Hematopoietic multipotent progenitor cell treated with erythropoietin and hydrocortisone succinate and interleukin-3 and kit ligand, for 15 days (in vitro differentiated cells): ENCODE data around the gene DNAH7.

ENCODE experiments used
- DNase-seq: peaks from one replicate; pipeline ENCODE4 v3.0.0-alpha.2; 2015; ENCODE audit warnings: low spot score

DNAH7 gene

GRCh38 chr2:195863121-195863520, 205.5 kb downstream of the DNAH7 start:
- DNase-seq = no peak

- DNase-seq = no peak
Observed at GRCh38 chr2:195861821-195862220, 206.8 kb downstream of the DNAH7 start.

GRCh38 chr2:195859513-195859912, 209.1 kb downstream of the DNAH7 start:
- no peak for DNase-seq

DNA sequence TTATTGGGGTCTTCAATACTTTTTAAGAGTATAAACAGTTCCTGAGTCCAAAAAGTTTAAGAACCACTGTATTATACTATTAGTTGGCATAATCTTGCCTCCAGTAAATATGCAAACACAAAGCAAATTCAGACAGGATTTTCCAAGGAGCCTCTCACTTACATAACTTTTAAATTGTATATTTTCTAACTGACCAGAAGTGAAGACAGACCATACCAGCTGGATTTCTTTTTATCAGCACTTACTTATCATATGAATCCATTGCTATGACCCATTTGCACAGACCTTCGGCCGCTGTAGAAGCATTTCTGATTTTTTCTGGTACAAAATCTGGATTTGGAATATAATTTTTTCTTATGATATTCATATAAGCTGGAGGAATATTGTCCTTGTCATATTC, 211.5 kb downstream of the DNAH7 start:
- DNase-seq = no peak

DNA sequence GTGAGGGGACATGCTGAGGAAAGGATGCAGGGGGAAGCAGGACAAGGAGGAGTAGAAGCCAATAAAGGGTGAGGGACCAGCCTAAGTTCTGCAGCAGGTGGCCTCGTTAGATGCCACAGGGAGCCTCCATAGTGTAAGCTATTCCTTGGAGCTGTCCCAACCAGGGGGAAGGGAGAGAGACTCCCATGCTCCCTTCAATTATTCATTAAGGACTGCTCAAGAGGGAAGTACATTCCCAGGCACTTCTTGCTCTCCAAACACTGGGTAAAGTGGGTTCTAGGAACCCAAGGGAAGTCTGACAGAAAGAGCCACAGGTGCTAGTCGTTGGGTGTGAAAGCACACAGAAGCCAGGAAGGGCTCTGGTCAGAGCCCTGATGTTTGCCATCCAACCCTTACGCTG, 217.9 kb downstream of the DNAH7 start:
- no peak for DNase-seq

GRCh38 chr2:195848119-195848899, 220.3 kb downstream of the DNAH7 start:
- peak; percentile 8 for DNase-seq

- DNase-seq = no peak
Observed at GRCh38 chr2:195842932-195843331, 225.7 kb downstream of the DNAH7 start.

- no peak for DNase-seq
Observed at GRCh38 chr2:195838002-195838401, 230.6 kb downstream of the DNAH7 start.

- no peak for DNase-seq
Observed at GRCh38 chr2:195836002-195836401, 232.6 kb downstream of the DNAH7 start.

DNA sequence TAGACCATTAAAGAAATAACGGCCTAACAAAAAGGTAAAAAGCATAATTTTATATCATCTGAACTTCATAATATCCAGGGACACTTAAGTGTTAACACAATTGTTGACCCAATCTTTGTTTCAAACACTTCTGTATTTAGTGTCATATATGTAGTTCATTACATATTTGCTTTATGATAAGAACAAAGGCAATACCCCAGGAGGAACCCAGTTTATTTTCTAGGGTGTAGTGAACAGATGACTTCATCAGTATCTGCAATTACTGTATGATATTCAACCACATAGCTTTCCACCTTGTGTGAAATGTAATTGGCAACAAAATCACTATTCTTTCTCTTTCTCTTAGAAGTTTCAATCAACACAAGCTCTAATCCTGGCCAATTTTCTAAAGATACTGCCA, 233.8 kb downstream of the DNAH7 start:
- DNase-seq = no peak

DNA sequence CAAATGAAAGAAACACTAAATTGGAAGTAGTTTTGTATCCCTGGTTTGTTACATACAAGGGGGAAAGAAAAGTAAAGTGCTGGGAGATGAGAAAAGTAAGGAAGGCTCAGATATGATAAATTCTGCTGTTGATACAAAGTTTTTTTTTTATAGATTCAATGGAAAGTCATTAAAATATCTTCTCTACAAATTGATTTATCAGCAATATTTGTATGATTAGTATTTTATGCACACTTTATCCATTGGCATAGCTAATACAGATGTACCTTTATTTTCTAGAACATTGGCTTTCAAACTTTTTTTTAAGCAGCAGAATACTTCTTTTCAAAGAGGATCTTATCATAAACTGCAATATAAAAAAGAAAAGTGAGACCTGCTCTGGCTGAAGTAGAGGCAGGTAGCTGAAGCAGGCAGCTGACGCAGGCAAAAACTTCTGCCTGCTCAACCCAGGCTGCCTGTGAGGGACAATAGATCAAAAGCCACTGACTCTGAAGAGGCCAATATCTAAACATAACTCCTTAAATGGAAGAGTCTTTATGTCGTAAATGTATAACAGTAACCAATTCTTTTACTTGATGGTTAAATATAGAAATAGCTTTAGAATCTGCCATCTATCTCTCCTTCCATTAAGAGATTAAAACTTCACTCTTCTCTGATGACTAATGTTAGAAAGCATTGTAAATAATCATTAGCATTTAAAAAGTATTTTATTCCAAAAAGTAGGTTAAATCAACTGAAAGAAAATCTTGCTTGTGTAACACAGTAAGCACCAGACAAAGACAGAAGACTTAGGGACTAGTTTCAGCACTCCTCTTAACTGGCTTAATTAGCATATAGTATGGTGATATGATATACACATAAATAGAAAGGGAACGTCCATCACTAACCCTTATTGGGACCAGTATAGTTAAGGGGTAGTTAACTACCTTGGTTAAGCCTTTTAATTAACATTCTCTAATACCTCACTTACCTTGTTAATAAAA, 237.4 kb downstream of the DNAH7 start:
- DNase-seq = no peak

- no peak for DNase-seq
Observed at GRCh38 chr2:195824478-195824877, 244.2 kb downstream of the DNAH7 start.

DNA sequence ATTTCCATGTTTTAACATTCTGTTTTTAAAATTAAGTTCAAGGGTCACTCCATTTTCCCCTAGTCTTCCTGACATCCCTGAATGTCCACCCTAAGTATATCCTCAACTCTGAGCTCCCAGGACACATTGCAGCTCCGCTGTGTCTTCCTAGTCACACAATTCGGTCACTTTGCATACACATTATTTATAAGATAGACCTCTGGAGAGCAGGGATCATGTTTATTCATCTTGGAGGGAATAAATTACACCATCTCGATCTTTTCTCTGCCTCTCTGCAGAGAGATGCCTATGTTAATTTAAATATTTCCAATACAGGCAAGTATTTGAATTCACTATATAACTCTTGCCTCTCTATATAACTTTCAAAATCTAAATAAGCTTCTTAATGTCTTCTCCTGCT, 245.4 kb downstream of the DNAH7 start:
- no peak for DNase-seq

- DNase-seq = no peak
Observed at GRCh38 chr2:195821566-195821932, 247.1 kb downstream of the DNAH7 start.

DNA sequence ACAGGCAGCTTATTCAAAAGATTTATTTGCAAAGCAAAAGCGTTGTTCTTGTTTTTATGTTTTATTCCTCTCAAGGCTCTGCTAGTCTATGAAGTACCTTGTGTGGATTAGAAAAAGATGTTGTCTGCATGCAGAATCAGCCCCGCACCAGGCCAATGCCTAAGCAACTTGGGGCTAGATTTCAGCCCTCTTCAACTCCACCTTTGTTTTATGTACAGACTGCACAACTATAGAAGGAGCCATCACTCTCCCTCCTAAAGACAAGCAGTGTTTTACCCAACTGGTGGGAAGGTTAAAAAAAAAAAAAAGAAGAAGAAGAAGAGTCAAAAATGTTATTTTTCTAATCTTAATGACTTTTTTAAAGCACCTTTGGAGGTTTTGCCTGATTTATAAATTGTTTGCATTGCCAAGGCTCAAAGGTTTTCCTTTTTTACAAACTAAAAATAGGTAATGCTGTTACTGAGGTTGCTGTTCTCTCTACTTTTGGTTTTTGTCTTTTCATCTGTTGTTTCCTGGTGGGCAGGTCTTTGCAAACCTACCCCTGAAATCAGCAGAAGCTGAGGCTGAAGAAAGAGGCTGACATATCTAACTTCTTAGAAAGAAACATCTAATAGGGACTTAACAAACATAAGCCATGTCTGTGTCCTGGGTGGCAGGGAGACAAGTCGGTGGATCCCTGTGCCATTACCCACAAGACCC, 247.6 kb downstream of the DNAH7 start:
- DNase-seq = no peak

DNA sequence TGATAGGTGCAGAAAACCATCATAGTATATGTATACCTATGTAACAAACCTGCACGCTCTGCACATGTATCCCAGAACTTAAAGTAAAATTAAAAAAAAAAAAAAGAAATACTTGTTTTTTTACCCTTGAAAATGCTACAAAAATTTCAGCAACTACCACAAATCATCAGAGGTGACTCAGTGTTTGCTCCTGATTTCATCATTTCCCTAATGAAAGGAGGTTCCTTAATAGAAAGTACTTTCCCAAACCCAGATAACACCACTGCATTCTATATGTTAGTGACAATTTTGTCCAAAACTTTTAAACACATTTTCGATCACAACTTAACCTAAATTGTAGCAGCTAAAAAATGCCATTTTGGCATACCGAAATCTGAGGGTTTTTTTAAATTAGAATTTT, 248.3 kb downstream of the DNAH7 start:
- DNase-seq = no peak

GRCh38 chr2:195819276-195819675, 249.4 kb downstream of the DNAH7 start:
- DNase-seq = no peak

DNA sequence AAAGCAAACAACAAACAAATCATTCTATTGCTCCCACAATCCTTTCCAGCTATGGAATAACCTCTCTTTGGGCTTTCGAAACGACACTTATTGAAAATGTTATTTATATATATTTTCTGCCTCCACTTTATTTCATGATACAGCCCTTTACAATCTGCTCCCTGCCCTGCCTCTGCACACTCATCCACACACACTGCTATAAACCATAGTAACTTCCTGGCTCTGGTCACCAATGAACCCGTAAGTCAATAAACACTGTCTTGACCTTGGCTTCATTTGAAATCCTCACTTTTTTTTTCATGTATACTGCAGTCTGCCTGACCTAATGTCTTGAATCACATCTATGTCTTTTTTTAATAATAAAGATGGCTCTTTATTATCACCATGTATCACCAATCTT, 250.1 kb downstream of the DNAH7 start:
- no peak for DNase-seq

DNA sequence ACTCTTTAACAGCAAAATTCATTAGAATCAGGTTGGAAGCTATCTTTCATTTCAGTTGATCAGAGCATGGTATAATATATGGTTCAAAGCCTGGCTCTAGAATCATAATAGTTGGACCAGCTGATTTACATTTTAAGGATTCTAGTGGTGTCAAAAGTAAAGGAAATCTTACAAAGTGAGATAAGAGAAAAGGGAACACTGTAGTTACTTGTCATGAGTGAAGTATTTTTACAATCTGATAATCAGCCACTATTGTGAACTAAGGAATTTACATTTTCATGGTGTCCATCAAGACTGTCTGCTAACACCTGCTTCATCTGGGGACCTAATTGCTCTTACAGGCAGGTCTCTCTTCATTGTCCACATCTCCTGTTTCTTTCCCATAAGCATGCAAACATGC, 250.5 kb downstream of the DNAH7 start:
- DNase-seq = no peak

DNA sequence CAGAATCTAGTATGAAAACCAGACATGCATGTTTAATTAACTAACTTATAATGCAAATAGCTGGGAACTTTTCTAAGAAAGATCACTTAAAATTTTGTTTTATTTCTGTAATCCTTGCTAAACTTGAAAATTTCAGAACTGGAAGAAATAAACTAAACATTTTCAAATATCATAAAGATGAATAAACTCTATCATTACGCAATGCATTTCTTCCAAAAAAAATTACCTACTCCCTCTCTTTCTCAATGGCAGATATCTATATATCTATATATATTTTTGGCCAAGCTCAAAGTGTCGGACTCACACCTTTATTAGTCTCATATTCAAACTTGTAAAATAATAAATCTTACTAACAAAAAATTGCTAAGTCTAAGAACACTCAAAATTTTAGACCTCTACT, 253.6 kb downstream of the DNAH7 start:
- DNase-seq = no peak

DNA sequence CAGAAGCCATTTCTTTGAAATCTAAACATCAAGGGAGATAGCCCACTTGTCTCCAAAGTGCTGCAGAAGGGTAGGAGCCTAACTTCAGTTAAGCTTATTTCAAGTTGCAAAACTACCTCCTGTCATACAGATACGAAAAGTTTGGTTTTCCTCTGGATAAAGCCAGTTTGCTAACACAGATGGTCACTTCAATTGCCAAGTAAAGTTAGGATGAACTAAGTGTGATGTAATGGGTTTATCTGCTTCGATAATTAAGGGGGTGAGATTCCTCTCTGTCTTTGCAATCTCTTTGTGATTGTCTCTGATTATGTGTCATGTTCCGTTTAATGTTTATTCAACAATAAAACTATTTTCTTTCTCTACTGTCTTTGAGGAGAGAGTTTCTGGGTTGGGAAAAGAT, 255.2 kb downstream of the DNAH7 start:
- no peak for DNase-seq

GRCh38 chr2:195810340-195811098, 258.1 kb downstream of the DNAH7 start:
- no peak for DNase-seq
